ENCODE measurements around the gene PARVB.

DNA sequence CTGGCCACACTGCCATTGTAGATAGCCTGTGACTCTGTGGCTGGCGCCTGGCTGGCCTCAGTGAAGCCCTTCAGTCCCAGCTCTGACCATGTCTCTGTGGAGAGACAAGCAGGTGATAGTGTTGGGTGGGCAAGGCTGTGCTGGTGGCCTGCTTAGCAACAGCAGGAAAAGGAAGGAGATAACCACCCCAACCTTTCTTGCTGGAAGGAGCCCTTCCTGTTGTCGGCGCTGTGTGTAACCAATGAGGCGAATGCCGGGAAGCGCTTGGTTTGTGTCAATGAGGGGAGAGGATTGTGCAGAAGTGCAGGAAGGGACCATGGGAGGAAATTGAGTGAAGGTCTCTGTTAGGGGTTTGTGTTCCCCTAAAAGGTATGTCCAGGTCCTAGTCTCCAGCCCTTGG is 27.3 kb downstream of the PARVB start:
- TF ChIP-seq CTCF (IDR thresholded peaks at IDR 0.05 in 2 of 3, conservative IDR thresholded peaks at IDR 0.05 in 1 of 3; ENCODE audit: control insufficient read depth in 2 of 3, extremely low read depth in 1 of 3, insufficient read depth in 1 of 3, low read depth in 3 of 3, low read length in 3 of 3) (no peak), ELK1 (IDR thresholded peaks at IDR 0.05; ENCODE audit: low read depth, low read length) (no peak), SIX5 (IDR thresholded peaks at IDR 0.05; ENCODE audit: low read depth, low read length, severe bottlenecking) (no peak), ZNF217 (IDR thresholded peaks at IDR 0.05) (no peak), SMARCA5 (IDR thresholded peaks at IDR 0.05) (no peak), POLR2A (IDR thresholded peaks at IDR 0.05; ENCODE audit: low read depth, low read length) (no peak)

Data from GM12878 (cell line).